Stimulated activated CD8-positive, alpha-beta memory T cell treated with anti-CD3 and anti-CD28 coated beads, Interleukin-4, amount 100 ng/mL, for 4 hours (primary cell): ENCODE measurements around the gene TUBB1.

Source experiments
- DNase-seq, 2 donors: peaks; one replicate each; pipeline ENCODE4 v3.0.0-alpha.2; 2020; ENCODE audit warnings: low read depth in 2 of 2, low spot score in 1 of 2

The TUBB1 gene

GRCh38 chr20:58989196-58989595 lies 30.0 kb upstream of the TUBB1 start:
- no peak for DNase-seq

- no peak for DNase-seq
Measured at GRCh38 chr20:58990651-58991445, 28.4 kb upstream of the TUBB1 start.

GRCh38 chr20:58991715-58992114 lies 27.5 kb upstream of the TUBB1 start:
- no peak for DNase-seq

- DNase-seq = no peak
Measured at GRCh38 chr20:58992911-58993310, 26.3 kb upstream of the TUBB1 start.

- no peak for DNase-seq
Measured at GRCh38 chr20:58993332-58994248, 25.6 kb upstream of the TUBB1 start.

GRCh38 chr20:58994390-58995159 lies 24.7 kb upstream of the TUBB1 start:
- no peak for DNase-seq

GRCh38 chr20:58995461-58996225 lies 23.6 kb upstream of the TUBB1 start:
- DNase-seq = no peak

GRCh38 chr20:58996226-58996611 lies 23.0 kb upstream of the TUBB1 start:
- no peak for DNase-seq

GRCh38 chr20:58997141-58997770 lies 22.0 kb upstream of the TUBB1 start:
- no peak for DNase-seq

- DNase-seq = no peak
Measured at GRCh38 chr20:58998656-58999055, 20.6 kb upstream of the TUBB1 start.

- DNase-seq = no peak
Measured at GRCh38 chr20:59000326-59000725, 18.9 kb upstream of the TUBB1 start.

- no peak for DNase-seq
Measured at GRCh38 chr20:59001068-59001448, 18.2 kb upstream of the TUBB1 start.

GRCh38 chr20:59001449-59002171 lies 17.6 kb upstream of the TUBB1 start:
- no peak for DNase-seq

GRCh38 chr20:59002388-59002787 lies 16.8 kb upstream of the TUBB1 start:
- DNase-seq = no peak

- no peak for DNase-seq
Measured at GRCh38 chr20:59002874-59003399, 16.3 kb upstream of the TUBB1 start.

GRCh38 chr20:59003836-59004492 lies 15.3 kb upstream of the TUBB1 start:
- no peak for DNase-seq

GRCh38 chr20:59004493-59004762 lies 14.8 kb upstream of the TUBB1 start:
- peak in 1 of 2 donors; percentile 19 for DNase-seq

GRCh38 chr20:59004763-59005522 lies 14.3 kb upstream of the TUBB1 start:
- no peak for DNase-seq
